Measurements from ENCODE around the gene SLC18A3.

DNA sequence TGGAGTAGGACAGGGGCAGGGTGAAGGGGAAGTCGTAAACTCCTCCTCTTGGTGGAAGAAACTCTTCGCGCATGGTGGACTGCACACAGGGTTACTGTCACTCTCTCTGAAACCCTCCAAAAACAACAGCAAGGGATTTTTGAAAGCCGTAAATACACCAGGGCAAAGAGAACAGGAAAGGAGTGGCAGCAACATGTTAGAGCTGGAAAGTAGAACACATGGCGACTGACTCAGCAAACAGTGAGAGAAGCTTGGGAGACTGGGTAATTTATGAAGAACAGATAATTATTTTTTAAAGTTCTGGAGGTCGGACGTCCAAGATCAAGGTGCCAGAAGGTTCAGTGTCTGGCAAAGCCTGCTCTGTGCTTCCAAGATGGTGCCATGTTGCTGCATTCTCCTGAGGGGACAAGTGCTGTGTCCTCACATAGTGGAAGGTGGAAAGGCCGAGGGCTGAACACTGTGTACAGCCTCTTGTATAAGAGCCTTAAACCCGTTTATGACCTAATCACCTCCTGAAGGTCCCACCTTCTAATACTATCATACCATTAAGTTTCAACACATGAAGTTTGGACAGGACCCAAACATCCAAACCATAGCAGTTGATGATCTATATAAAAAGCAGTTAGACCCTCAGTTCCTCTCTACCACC, 46.9 kb downstream of the SLC18A3 start:
- TF ChIP-seq RFX5 (IDR thresholded peaks at IDR 0.05; ENCODE audit: low read length): no peak
- TF ChIP-seq REST (IDR thresholded peaks at IDR 0.05; ENCODE audit: low read depth, low read length): no peak
- no peak for TF ChIP-seq NRF1 (IDR thresholded peaks at IDR 0.05; ENCODE audit: low read depth, low read length)
- no peak for TF ChIP-seq SMC3 (IDR thresholded peaks at IDR 0.05; ENCODE audit: low read depth, low read length)
- TF ChIP-seq RCOR1 (IDR thresholded peaks at IDR 0.05; ENCODE audit: low read length): no peak
- TF ChIP-seq, protein P1, sequence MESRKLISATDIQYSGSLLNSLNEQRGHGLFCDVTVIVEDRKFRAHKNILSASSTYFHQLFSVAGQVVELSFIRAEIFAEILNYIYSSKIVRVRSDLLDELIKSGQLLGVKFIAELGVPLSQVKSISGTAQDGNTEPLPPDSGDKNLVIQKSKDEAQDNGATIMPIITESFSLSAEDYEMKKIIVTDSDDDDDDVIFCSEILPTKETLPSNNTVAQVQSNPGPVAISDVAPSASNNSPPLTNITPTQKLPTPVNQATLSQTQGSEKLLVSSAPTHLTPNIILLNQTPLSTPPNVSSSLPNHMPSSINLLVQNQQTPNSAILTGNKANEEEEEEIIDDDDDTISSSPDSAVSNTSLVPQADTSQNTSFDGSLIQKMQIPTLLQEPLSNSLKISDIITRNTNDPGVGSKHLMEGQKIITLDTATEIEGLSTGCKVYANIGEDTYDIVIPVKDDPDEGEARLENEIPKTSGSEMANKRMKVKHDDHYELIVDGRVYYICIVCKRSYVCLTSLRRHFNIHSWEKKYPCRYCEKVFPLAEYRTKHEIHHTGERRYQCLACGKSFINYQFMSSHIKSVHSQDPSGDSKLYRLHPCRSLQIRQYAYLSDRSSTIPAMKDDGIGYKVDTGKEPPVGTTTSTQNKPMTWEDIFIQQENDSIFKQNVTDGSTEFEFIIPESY (IDR thresholded peaks at IDR 0.05; ENCODE audit: borderline replicate concordance, low read depth): no peak
